ENCODE data around the gene SCARF1.
A peak's percentile ranks its signal among the peaks of the same experiment; 100 is the strongest.

Gene SCARF1

GRCh38 chr17:1644493-1645206, 882 bp downstream of the SCARF1 start:
- Histone ChIP-seq H3K9ac (ENCODE audit: low read length) (no peak overlapping the region), H3K27ac (ENCODE audit: low read depth, low read length) (no peak overlapping the region), H3K36me3 (ENCODE audit: control insufficient read depth, insufficient read depth, low read length) (no peaks in the 10 kb centered on the region), H3K4me1 (ENCODE audit: control insufficient read depth, insufficient read depth, low read length) (peaks cover 13% of the 10 kb centered on the region), H3K27me3 (ENCODE audit: control insufficient read depth, insufficient read depth, low read length) (no peaks in the 10 kb centered on the region), H3K4me3 (ENCODE audit: low read length) (peak overlapping the region; percentile 74)

DNA sequence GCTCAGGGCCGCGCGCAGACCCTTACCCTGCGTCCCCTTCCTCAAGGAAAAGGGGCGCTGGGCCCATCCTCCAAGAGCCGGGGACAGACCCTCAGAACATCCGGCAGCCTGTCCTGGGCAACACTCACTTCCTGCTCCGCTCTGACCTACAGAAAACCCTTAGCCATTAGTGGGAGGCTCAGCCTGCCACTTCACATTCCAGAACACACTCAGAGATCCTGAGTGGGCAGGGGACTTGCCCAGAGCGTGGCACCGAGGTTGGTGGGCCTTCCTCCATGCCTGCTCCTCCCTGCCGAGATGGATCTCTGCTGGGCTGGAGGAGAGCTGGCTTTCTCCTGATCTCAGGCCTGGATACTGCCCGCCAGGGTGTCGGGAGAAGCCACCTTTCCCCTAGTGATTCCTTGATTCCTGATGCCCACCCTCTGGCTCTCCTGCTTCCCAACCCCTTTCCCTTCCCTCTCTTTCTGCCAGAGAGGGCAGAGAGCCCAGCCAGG, 1.5 kb downstream of the SCARF1 start:
- Histone ChIP-seq H3K4me1 (ENCODE audit: control insufficient read depth, insufficient read depth, low read length) (peaks cover 13% of the 10 kb centered on the region), H3K9ac (ENCODE audit: low read length) (no peak overlapping the region), H3K27ac (ENCODE audit: low read depth, low read length) (no peak overlapping the region)

DNA sequence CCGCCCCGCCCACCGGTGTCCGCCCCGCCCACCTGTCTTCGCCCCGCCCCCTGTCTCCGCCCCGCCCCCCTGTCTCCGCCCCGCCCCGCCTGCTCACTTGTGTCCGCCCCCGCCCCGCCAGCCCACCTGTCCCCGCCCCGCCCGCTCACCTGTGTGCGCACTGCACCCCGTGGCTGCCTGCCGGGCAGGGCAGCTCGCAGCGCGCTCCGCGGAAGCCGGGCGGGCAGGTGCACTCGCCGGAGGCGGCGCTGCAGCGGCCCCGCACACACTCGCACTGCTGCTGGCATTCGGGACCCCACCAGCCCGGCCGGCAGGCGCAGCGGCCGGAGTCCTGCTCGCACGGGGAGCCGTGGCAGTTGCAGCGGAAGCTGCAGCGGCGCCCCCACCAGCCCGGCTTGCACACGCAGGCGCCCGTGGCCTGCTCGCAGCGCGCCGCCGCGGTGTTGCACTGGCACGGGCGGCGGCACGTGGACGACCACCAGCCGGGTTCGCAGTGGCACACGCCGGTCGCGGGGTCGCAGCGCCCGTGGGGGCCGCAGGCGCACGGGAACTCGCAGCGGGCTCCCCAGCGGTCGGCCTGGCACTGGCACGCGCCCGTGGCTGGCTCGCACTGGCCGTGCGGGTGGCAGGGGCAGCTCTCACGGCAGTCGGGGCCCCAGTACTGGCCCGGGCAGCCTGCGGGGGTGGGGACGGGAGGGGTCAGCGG, 2.1 kb downstream of the SCARF1 start:
- Histone ChIP-seq H3K9ac (ENCODE audit: low read length) (no peak overlapping the region), H3K27ac (ENCODE audit: low read depth, low read length) (no peak overlapping the region), H3K4me3 (ENCODE audit: low read length) (peak overlapping the region; percentile 74), H3K4me1 (ENCODE audit: control insufficient read depth, insufficient read depth, low read length) (peaks cover 13% of the 10 kb centered on the region), H3K36me3 (ENCODE audit: control insufficient read depth, insufficient read depth, low read length) (no peaks in the 10 kb centered on the region), H3K27me3 (ENCODE audit: control insufficient read depth, insufficient read depth, low read length) (no peaks in the 10 kb centered on the region)

More for the DNA sequence above, 1.5 kb downstream of the SCARF1 start:
- Histone ChIP-seq H3K27me3 (ENCODE audit: control insufficient read depth, insufficient read depth, low read length) (no peaks in the 10 kb centered on the region), H3K4me3 (ENCODE audit: low read length) (peak overlapping the region; percentile 74), H3K36me3 (ENCODE audit: control insufficient read depth, insufficient read depth, low read length) (no peaks in the 10 kb centered on the region)

GRCh38 chr17:1641065-1641403, 4.5 kb downstream of the SCARF1 start:
- Histone ChIP-seq H3K27ac (ENCODE audit: low read depth, low read length) (no peak overlapping the region), H3K4me1 (ENCODE audit: control insufficient read depth, insufficient read depth, low read length) (peaks cover 2% of the 10 kb centered on the region), H3K27me3 (ENCODE audit: control insufficient read depth, insufficient read depth, low read length) (no peaks in the 10 kb centered on the region), H3K4me3 (ENCODE audit: low read length) (no peak overlapping the region), H3K36me3 (ENCODE audit: control insufficient read depth, insufficient read depth, low read length) (no peaks in the 10 kb centered on the region), H3K9ac (ENCODE audit: low read length) (no peak overlapping the region)

DNA sequence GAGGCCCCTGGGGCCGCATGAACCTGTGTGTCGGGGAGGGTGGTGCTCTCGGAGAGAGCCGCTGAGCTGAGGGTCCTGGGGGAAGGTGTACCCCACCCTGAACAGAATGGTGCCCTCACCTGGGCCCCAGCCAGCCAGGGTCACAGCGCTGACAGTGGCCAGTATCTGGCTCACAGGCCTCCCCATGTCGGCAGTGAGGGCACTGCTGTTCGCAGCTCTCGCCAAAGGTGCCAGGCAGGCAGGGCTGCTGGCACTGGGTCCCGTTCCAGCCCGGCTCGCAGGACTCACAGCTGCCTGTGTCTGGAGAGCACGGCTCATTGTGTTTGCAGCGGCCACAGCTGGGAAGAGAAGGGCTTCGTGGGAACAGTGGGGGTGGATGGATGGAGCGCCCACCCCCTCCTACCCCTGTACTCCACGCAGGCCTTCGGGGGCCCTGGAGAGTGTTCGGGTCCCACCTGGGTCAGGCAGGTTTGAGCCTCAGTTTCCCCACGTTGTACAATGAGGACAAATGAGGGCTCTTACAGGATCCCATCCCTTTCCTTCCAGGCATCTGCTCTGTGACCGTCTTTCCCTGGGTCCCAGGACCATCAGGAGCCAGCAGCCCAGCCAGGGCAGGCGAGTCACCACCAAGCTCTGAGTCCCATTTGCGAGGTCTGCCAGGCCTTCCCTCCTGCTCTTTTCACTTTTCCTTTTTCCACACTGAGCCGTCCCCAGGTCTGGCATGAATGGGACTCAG, 5.0 kb downstream of the SCARF1 start:
- no peaks in the 10 kb centered on the region for H3K36me3 ChIP-seq (ENCODE audit: control insufficient read depth, insufficient read depth, low read length)
- no peak overlapping the region for H3K4me3 ChIP-seq (ENCODE audit: low read length)
- H3K4me1 ChIP-seq (ENCODE audit: control insufficient read depth, insufficient read depth, low read length) = peaks cover 2% of the 10 kb centered on the region
- no peak overlapping the region for H3K27ac ChIP-seq (ENCODE audit: low read depth, low read length)
- H3K9ac ChIP-seq (ENCODE audit: low read length) = no peak overlapping the region
- no peaks in the 10 kb centered on the region for H3K27me3 ChIP-seq (ENCODE audit: control insufficient read depth, insufficient read depth, low read length)

DNA sequence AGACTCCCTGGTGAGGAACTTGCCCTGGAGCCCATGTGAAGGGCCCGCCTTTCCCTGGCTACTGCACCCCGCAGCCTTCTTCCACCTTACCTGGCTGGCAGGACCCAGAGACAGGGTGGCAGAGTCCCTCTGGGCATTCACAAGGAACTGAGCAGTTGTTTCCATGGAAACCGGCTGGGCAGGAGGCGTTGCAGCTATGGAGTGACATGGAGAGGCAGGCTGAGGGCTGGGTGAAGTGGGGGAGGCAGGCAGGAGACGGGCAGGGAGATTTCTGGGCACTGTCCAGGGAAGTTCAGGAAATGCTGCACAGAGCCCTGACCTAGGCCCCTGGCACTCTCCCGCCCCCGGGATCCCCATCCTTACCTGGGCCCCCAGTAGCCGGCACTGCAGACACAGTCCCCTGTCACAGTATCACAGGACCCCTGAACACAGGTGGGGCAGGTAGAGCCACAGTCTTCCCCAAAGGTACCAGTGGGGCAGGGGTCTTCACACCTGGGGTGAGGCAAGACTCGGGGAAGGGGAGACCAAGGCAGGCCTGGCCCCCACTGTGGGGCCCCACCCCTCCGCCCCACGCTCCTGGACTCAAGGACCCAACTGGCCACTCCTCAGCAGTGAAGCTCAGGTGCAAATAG, 5.9 kb downstream of the SCARF1 start:
- Histone ChIP-seq H3K36me3 (ENCODE audit: control insufficient read depth, insufficient read depth, low read length) (no peaks in the 10 kb centered on the region), H3K4me1 (ENCODE audit: control insufficient read depth, insufficient read depth, low read length) (peaks cover 2% of the 10 kb centered on the region), H3K27me3 (ENCODE audit: control insufficient read depth, insufficient read depth, low read length) (no peaks in the 10 kb centered on the region), H3K9ac (ENCODE audit: low read length) (no peak overlapping the region), H3K4me3 (ENCODE audit: low read length) (no peak overlapping the region), H3K27ac (ENCODE audit: low read depth, low read length) (no peak overlapping the region)

DNA sequence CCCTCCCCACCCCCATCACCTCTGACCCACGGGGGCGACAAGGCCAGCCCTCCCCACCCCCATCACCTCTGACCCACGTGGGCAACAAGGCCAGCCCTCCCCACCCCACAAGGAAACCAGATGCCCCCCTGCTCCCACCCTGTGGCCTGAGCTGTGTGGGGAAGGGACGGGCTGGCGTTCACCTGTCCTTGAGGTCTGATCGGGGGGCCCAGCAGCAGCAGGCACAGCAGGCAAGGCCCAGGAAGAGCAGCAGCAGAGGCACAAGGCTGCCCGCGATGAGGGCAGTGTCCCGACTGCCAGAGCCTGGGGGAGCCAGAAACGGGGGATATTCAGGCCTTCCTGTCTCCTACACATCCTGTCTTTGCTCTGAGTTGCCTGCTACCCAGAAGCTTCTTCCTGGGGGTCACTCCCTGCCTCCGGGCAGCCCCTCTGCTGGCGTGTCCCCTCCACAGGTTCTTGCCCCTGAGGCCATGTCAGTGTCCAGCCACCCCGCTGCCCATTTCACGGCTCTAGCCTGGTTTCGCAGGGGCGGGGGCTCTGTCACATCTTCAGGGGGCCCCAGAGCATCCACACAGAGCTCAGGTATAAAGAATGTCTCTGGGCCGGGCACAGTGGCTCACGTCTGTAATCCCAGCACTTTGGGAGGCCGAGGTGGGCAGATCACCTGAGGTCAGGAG, 6.8 kb downstream of the SCARF1 start:
- no peak overlapping the region for H3K9ac ChIP-seq (ENCODE audit: low read length)
- H3K27ac ChIP-seq (ENCODE audit: low read depth, low read length) = no peak overlapping the region
- no peak overlapping the region for H3K4me3 ChIP-seq (ENCODE audit: low read length)
- H3K4me1 ChIP-seq (ENCODE audit: control insufficient read depth, insufficient read depth, low read length) = no peaks in the 10 kb centered on the region
- no peaks in the 10 kb centered on the region for H3K27me3 ChIP-seq (ENCODE audit: control insufficient read depth, insufficient read depth, low read length)
- no peaks in the 10 kb centered on the region for H3K36me3 ChIP-seq (ENCODE audit: control insufficient read depth, insufficient read depth, low read length)

DNA sequence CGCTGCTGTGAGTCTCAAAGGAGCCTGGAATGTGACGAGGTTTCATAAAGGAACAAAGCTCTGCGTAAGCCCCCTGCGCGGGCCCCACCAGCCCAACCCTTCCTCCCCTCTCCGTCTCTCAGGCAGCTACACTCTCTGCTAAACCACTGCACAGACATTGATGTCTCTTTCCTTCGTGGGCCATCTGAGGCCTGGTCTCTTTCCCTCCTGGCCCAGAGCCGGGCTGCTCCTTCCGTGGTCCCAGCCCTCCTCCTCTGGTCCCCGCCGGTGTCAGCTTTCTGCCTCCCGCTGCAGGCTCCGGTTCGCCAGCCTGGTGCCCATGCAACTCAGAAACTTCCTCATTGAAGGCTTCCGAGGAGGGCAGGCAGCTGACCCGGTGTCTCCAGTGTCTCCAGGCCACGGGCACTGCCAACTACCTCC, 7.4 kb downstream of the SCARF1 start:
- H3K4me3 ChIP-seq (ENCODE audit: low read length) = no peak overlapping the region
- no peaks in the 10 kb centered on the region for H3K27me3 ChIP-seq (ENCODE audit: control insufficient read depth, insufficient read depth, low read length)
- no peak overlapping the region for H3K27ac ChIP-seq (ENCODE audit: low read depth, low read length)
- H3K36me3 ChIP-seq (ENCODE audit: control insufficient read depth, insufficient read depth, low read length) = no peaks in the 10 kb centered on the region
- H3K9ac ChIP-seq (ENCODE audit: low read length) = no peak overlapping the region
- no peaks in the 10 kb centered on the region for H3K4me1 ChIP-seq (ENCODE audit: control insufficient read depth, insufficient read depth, low read length)

GRCh38 chr17:1636732-1637285, 8.7 kb downstream of the SCARF1 start:
- Histone ChIP-seq H3K27ac (ENCODE audit: low read depth, low read length) (no peak overlapping the region), H3K4me1 (ENCODE audit: control insufficient read depth, insufficient read depth, low read length) (no peaks in the 10 kb centered on the region), H3K9ac (ENCODE audit: low read length) (no peak overlapping the region), H3K4me3 (ENCODE audit: low read length) (no peak overlapping the region), H3K27me3 (ENCODE audit: control insufficient read depth, insufficient read depth, low read length) (no peaks in the 10 kb centered on the region), H3K36me3 (ENCODE audit: control insufficient read depth, insufficient read depth, low read length) (no peaks in the 10 kb centered on the region)

- Histone ChIP-seq H3K27me3 (ENCODE audit: control insufficient read depth, insufficient read depth, low read length) (no peaks in the 10 kb centered on the region), H3K9ac (ENCODE audit: low read length) (no peak overlapping the region), H3K27ac (ENCODE audit: low read depth, low read length) (no peak overlapping the region), H3K4me1 (ENCODE audit: control insufficient read depth, insufficient read depth, low read length) (no peaks in the 10 kb centered on the region), H3K4me3 (ENCODE audit: low read length) (no peak overlapping the region), H3K36me3 (ENCODE audit: control insufficient read depth, insufficient read depth, low read length) (no peaks in the 10 kb centered on the region)
These were observed 9.7 kb downstream of the SCARF1 start for GRCh38 chr17:1635675-1636465.
